Gastroesophageal sphincter (tissue), 3 donors: ENCODE measurements around the gene COLGALT1.

Source experiments
- CTCF ChIP-seq, 4 experiments: fragments of 200-600 bp in 2 of 4; fragments of 450-650 bp in 2 of 4; sonication (generic) in 1 of 4; IDR thresholded peaks; one replicate each; pipeline ENCODE4 v1.5.1; 2017 to 2019; ENCODE audit warnings: antibody characterized with exemption in 4 of 4, mild to moderate bottlenecking in 2 of 4, moderate library complexity in 2 of 4
- POLR2A ChIP-seq, 2 donors: fragments of 450-650 bp; IDR thresholded peaks; one replicate each; pipeline ENCODE4 v1.6.1; 2017; ENCODE audit warnings: antibody characterized with exemption in 2 of 2, mild to moderate bottlenecking in 2 of 2, moderate library complexity in 1 of 2

DNA sequence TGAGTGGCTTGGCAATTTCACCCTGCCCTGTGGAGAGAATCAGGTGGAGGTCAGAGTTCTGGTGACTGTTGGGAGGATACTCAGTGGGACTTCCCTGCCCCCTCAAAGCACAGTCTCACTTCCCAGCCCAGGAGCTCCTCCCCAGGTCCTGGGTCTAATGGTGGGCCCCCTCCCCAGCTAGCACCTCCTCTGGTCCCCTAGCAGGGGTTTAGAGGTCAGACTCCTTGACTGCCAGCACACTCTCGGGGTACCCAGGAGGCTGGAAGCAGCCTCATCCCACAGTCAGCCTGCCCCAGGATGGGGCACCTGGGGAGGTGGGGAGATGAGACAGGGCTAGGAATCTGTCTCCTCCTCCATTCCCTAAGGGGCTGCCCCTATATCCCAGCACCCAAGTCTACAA is 65.2 kb downstream of the COLGALT1 start:
- TF ChIP-seq POLR2A (IDR thresholded peaks at IDR 0.05) (no peak), CTCF (IDR thresholded peaks at IDR 0.05) (no peak)
